ENCODE results near the gene ACACB.

- TF ChIP-seq POLR2A (IDR thresholded peaks at IDR 0.05) (no peak), CTCF (IDR thresholded peaks at IDR 0.05) (no peak)
Observed at GRCh38 chr12:109099431-109100020, 16.9 kb upstream of the ACACB start.
